GM19397 (cell line): ENCODE measurements around the gene IL10RB.
A peak's percentile ranks its signal among the peaks of the same experiment; 100 is the strongest.
"Not testable (repeated sequence)": the region's sequence is repeated elsewhere in the genome, so short reads cannot be mapped to it uniquely, and the experiment has no call there.

Source experiments
- ATAC-seq: cut with Tn5 transposase; IDR thresholded peaks from one replicate; pipeline ENCODE4 v1.9.1; 2021; ENCODE audit warnings: mild to moderate bottlenecking, moderate library complexity; ENCODE audit not compliant: unreplicated experiment

Gene IL10RB

GRCh38 chr21:33300701-33301631, 34.8 kb downstream of the IL10RB start:
- no peak for ATAC-seq

DNA sequence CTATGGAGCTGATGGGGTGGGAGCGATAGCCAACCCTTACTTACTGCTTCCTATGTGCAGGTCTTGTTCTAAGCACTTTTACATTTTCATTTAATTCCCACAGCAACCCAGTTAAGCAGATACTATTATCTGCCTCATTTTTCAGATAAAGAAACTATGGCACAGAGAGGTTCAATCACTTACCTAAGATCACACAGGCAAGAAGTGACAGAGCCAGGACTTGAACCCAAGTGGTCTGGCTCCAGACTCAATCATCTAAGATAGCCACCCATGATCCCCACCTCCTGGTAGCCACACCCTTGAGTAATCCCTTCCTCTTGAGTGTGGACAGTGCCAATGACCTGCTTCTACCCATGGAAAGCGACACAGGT, 35.5 kb downstream of the IL10RB start:
- ATAC-seq: no peak

DNA sequence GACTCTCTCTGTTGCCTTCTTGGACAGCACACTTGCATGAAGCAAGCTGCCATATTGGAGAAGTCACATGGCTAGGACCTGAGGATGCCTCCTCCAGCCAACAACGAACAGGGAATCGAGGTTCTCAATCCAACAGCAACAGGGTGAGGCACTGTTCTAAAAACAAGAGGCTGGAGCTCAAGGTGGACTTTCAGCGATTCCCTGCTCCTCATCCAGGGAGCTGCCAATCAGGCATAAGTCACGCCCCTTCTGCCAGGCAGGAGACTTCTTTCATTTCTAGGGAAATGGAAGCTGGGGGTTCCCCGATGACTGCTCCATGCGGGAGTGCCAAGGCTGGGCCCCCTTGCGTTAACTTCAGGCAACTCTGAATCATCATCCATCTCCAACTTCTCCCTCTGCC, 35.9 kb downstream of the IL10RB start:
- no peak for ATAC-seq

DNA sequence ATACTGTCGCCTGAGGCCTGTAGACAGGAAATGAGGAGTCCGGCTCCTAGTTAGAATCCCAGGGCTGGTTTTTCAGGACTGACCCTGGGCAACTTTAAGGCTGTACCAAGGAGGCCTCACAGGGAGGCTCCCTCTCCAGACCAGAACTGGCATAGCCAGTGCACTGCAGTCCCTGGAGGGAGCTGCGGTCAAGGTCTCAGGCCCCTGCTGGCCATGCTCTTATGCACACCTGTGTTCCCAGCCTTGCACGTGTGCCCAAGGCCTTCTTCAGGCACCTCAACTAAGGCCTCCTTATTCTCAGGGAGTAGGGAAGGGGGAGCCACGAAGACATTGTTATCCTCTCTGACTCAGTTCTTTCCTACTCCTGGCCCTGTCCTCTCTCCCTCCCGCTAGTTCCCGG, 36.6 kb downstream of the IL10RB start:
- ATAC-seq: no peak

GRCh38 chr21:33305344-33305671, 39.1 kb downstream of the IL10RB start:
- ATAC-seq: no peak

DNA sequence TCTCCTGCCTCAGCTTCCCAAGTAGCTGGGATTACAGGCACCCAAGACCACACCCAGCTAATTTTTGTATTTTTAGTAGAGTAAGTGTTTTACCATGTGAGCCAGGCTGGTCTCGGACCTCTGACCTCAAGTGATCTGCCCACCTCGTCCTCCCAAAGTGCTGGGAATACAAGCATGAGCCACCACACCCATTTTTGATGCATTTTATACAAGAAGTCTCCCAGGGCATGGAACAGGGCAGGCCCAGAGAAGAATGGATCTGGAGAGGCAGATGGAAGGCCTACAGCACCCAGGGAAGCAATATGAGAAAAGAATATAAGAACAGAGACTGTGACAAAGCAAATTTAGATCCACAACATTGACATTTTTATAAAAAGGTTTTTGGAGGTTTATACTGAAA, 39.8 kb downstream of the IL10RB start:
- no peak for ATAC-seq

- ATAC-seq: peak; percentile 80
These were observed 42.7 kb downstream of the IL10RB start for GRCh38 chr21:33308586-33309490.

DNA sequence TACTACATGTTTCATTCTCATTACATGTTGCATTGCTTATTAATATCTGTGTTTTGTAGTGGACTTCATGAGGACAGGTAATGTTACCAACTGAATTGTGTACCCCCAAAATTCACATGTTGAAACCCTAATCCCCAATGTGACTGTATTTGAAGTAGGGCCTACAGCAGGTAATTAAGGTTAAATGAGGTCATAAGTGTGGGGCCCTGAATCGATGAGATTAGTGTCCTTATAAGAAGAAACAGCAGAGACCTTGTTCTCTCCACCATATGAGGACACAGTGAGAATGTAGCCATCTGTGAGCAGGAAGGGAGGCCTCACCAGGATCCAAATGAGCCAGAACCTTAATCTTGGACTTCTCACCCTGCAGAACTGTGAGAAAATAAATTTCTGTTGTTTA, 43.6 kb downstream of the IL10RB start:
- ATAC-seq: no peak

DNA sequence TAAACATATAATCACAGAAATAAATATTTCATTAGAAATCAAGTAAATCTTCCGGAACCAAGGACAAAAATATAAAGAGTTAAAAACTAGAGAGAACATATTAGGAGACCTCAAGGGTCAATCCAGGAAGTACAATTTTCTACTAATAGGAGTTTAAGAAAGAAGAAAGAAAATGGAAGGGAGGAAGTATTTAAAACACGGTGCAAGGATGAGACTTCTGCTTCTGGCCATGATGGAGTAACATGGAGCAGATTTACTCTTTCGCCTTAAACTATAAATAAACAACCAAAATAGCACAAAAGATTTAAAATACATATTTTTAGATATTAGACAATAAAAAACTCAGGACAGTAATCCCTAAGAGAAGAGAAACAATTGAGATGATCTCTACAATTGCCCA, 46.0 kb downstream of the IL10RB start:
- ATAC-seq: no peak

GRCh38 chr21:33313183-33313582, 47.0 kb downstream of the IL10RB start:
- ATAC-seq: no peak

- no peak for ATAC-seq
These were observed 47.4 kb downstream of the IL10RB start for GRCh38 chr21:33313611-33314010.

DNA sequence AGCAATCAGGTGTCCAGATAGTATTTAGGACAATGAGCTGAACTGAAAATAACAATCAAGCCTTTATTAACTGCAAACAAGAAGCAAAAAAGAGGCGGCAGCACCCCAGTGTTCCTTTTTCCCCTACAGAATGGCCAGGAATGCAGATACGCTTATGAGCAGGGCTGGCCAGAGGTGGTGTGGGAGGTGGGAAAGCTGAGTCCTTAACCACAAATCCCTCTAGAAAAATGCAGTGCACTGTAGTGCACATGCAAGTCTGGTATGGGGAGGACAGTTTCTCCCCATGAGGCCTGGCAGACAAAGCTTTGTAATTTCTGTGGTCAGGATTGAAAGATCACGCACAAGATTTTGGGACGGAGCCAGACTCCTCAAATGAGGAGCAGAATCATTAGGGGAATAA, 47.9 kb downstream of the IL10RB start:
- ATAC-seq: no peak

- no peak for ATAC-seq
These were observed 50.0 kb downstream of the IL10RB start for GRCh38 chr21:33315946-33316710.

DNA sequence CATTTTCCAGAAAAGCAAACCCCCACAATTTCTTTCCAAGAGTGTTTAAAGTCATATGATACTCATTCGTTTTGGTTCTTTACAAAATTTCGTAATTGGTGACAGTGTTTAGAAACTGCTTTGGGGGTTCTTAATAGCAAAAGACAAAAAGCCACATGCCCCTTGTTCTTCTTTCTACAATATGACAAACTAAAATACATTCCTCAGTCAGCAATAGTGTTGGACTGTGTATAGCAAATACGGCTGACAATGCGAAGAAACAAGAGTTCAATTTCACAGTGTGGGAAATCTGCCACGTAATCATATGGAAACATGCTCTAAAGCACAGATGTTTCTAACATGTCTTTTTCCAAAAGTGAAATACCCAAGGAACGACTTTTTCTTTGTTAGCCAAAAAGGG, 51.0 kb downstream of the IL10RB start:
- no peak for ATAC-seq

DNA sequence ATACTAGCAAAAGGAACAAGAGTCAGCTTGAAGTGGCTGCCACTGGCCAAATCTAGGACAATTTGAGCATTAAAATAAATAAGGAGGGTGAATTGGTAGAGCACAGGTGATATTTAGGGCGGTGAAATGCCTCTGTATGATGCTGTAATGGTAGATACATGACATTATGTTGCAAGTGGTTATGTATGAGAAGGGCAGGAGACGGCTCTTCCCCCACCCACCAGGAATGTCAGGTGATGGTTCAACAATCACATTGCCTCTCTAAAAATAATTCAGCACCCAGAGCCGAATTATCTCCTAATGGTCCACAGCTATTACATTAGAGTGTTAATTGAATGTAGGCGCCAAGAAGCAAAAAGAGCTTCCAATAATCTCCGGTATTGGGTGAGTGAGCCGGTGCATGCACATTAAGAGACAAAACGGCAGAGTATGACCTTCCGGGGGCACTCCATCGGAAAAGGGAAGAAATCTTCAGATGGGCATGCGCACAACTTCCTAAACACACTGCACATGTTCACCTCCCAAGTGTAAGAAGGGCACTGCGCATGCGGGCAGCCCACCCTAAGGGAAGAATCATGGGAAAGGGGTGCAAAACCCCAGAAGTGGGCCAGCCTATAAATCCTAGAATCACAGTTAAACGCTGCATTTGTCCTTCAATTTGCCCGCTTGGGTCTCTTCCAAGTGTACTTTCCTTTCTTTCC, 51.8 kb downstream of the IL10RB start:
- ATAC-seq: no peak

DNA sequence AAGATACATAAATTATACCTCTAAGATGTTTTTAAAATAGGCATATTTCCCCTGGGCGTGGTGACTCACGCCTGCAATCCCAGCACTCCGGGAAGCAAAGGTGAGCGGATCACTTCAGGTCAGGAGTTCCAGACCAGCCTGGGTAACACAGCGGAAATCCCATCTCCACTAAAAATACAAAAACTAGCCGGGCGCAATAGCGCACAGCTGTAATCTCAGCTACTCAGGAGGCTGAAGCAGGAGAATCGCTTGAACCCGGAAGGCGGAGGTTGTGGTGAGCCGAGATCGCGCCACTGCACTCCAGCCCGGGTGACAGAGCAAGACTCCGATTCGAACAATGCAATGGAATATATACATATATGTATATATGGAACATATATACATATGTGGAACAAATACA, 54.8 kb downstream of the IL10RB start:
- ATAC-seq: not testable (repeated sequence)

GRCh38 chr21:33323610-33324009, 57.4 kb downstream of the IL10RB start:
- not testable (repeated sequence) for ATAC-seq

DNA sequence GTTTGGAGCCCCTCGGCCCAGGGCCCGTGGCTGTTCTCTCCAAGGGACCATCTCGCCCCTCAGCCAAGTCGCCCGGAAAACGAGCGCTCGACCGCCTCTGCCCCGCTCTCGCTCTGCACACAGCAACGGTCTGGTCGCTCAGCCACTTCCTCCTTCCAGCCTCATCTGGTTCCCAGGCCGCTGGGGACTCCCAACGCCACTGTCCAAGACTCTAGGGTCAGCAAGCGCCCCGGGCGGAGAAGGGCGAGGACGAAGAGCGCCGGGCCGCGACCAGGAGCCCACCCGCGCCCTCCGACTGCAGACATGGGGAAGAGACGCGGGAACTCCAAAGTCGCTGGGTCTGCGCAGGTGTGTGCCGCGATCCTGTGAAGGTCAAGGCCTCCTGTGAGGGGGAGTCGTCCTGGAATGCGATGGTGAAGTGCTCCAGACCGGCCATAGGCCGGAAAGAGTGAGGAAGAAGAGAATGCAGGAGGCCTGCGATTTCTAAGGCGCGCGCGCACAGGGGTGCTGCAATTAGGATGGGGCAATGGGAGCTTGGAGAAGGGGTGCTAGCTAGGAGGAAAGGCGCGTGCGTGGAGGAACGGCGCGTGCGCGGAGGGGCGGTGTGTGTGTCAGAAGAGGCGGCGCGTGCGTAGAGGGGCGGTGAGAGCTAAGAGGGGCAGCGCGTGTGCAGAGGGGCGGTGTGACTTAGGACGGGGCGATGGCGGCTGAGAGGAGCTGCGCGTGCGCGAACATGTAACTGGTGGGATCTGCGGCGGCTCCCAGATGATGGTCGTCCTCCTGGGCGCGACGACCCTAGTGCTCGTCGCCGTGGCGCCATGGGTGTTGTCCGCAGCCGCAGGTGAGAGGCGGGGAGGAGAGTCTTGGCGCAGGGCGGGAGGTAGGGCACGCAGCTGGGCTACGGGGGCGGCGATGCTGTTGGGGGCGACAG, 58.4 kb downstream of the IL10RB start, which contains the start of gene IFNAR1:
TSS of gene IFNAR1 (plus strand) at position 680 of the 931 bp plus-strand sequence. CDS start at position 766, 86 bp downstream.
- peak; percentile 94 for ATAC-seq
